Measurements from ENCODE around the gene PRELID1.

The PRELID1 gene

GRCh38 chr5:177293819-177294581, 9.6 kb upstream of the PRELID1 start:
- no peaks in the 10 kb centered on the region for H3K9me3 ChIP-seq (ENCODE audit: insufficient read depth, low read length)
- H3F3A ChIP-seq (ENCODE audit: insufficient read depth), result peaks cover 24% of the 10 kb centered on the region
- no peak overlapping the region for H2AFZ ChIP-seq (ENCODE audit: low read depth, low read length, severe bottlenecking)
- H3K9ac ChIP-seq (ENCODE audit: low read length), result no peak overlapping the region
- H3K27ac ChIP-seq (ENCODE audit: low read depth, low read length), result no peak overlapping the region
- H3K36me3 ChIP-seq (ENCODE audit: low read length), result peaks cover 23% of the 10 kb centered on the region; the same call in 1 of the 2 replicates
- H3K79me2 ChIP-seq (ENCODE audit: insufficient read depth, low read length), result no peaks in the 10 kb centered on the region
- no peak overlapping the region for H3K4me3 ChIP-seq (ENCODE audit: insufficient read depth, low read length, poor library complexity, severe bottlenecking)
- no peak overlapping the region for H3K4me2 ChIP-seq (ENCODE audit: low read depth, low read length, poor library complexity, severe bottlenecking)
- no peaks in the 10 kb centered on the region for H4K20me1 ChIP-seq (ENCODE audit: low read depth, low read length)
- TF ChIP-seq CTCF (IDR thresholded peaks at IDR 0.05; ENCODE audit: insufficient read depth, low read length, poor library complexity, severe bottlenecking) (no peak), EZH2phosphoT487 (conservative IDR thresholded peaks at IDR 0.05; ENCODE audit: low read length) (no peak)
- no peaks in the 10 kb centered on the region for H3K9me2 ChIP-seq (replicated peaks; ENCODE audit: insufficient read depth, low read length)
- no peaks in the 10 kb centered on the region for H3K27me3 ChIP-seq (ENCODE audit: low read length)

- no peaks in the 10 kb centered on the region for H3K9me3 ChIP-seq (ENCODE audit: insufficient read depth, low read length)
- H3K9ac ChIP-seq (ENCODE audit: low read length), result no peak overlapping the region
- H2AFZ ChIP-seq (ENCODE audit: low read depth, low read length, severe bottlenecking), result no peak overlapping the region
- H3K4me3 ChIP-seq (ENCODE audit: insufficient read depth, low read length, poor library complexity, severe bottlenecking), result no peak overlapping the region
- H3F3A ChIP-seq (ENCODE audit: insufficient read depth), result peaks cover 28% of the 10 kb centered on the region
- H3K79me2 ChIP-seq (ENCODE audit: insufficient read depth, low read length), result no peaks in the 10 kb centered on the region
- H3K4me2 ChIP-seq (ENCODE audit: low read depth, low read length, poor library complexity, severe bottlenecking), result no peak overlapping the region
- H3K36me3 ChIP-seq (ENCODE audit: low read length), result peaks cover 21% of the 10 kb centered on the region; the same call in 1 of the 2 replicates
- H4K20me1 ChIP-seq (ENCODE audit: low read depth, low read length), result no peaks in the 10 kb centered on the region
- H3K27me3 ChIP-seq (ENCODE audit: low read length), result no peaks in the 10 kb centered on the region
- no peaks in the 10 kb centered on the region for H3K9me2 ChIP-seq (replicated peaks; ENCODE audit: insufficient read depth, low read length)
- TF ChIP-seq CTCF (IDR thresholded peaks at IDR 0.05; ENCODE audit: insufficient read depth, low read length, poor library complexity, severe bottlenecking), result no peak
- no peak for TF ChIP-seq EZH2phosphoT487 (conservative IDR thresholded peaks at IDR 0.05; ENCODE audit: low read length)
- no peak overlapping the region for H3K27ac ChIP-seq (ENCODE audit: low read depth, low read length)
Observed at GRCh38 chr5:177294632-177295031, 9.0 kb upstream of the PRELID1 start.

GRCh38 chr5:177295924-177296323, 7.7 kb upstream of the PRELID1 start:
- Histone ChIP-seq H3K79me2 (ENCODE audit: insufficient read depth, low read length) (no peaks in the 10 kb centered on the region), H3K9ac (ENCODE audit: low read length) (no peak overlapping the region), H3K27ac (ENCODE audit: low read depth, low read length) (no peak overlapping the region), H3K9me3 (ENCODE audit: insufficient read depth, low read length) (no peaks in the 10 kb centered on the region), H3K4me2 (ENCODE audit: low read depth, low read length, poor library complexity, severe bottlenecking) (no peak overlapping the region), H3K36me3 (ENCODE audit: low read length) (peaks cover 21% of the 10 kb centered on the region; the same call in 1 of the 2 replicates), H3K27me3 (ENCODE audit: low read length) (no peaks in the 10 kb centered on the region), H3K9me2 (replicated peaks; ENCODE audit: insufficient read depth, low read length) (no peaks in the 10 kb centered on the region), H4K20me1 (ENCODE audit: low read depth, low read length) (no peaks in the 10 kb centered on the region), H3F3A (ENCODE audit: insufficient read depth) (peaks cover 38% of the 10 kb centered on the region), H2AFZ (ENCODE audit: low read depth, low read length, severe bottlenecking) (no peak overlapping the region), H3K4me3 (ENCODE audit: insufficient read depth, low read length, poor library complexity, severe bottlenecking) (no peak overlapping the region)
- TF ChIP-seq EZH2phosphoT487 (conservative IDR thresholded peaks at IDR 0.05; ENCODE audit: low read length), result no peak
- TF ChIP-seq CTCF (IDR thresholded peaks at IDR 0.05; ENCODE audit: insufficient read depth, low read length, poor library complexity, severe bottlenecking), result no peak
